Osteoblast (primary cell): ENCODE results near the gene FUBP1. TPM values are rescaled to one million over a fixed set of nuclear protein-coding genes. Genes with fewer than 3 reads are reported as not detected.
A peak's percentile ranks its signal among the peaks of the same experiment; 100 is the strongest.

ENCODE experiments used
- DNase-seq: peaks from one replicate; pipeline ENCODE4 v3.0.0; 2011; ENCODE audit warnings: low spot score, mixed read lengths; ENCODE audit not compliant: insufficient read length; ENCODE audit errors: missing footprints
- H2AFZ ChIP-seq: 2 replicates; pipeline ENCODE4 v1.6.0; 2011; ENCODE audit warnings: mild to moderate bottlenecking, low read length
- H3K27ac ChIP-seq: 2 replicates; pipeline ENCODE4 v1.5.1; 2011; ENCODE audit warnings: mild to moderate bottlenecking, low read depth, low read length, moderate library complexity
- H3K27me3 ChIP-seq: 2 replicates; pipeline ENCODE4 v1.6.0; 2012; ENCODE audit warnings: mild to moderate bottlenecking, control low read depth, inconsistent platforms, low read length, moderate library complexity; ENCODE audit not compliant: insufficient read depth
- H3K36me3 ChIP-seq: 2 replicates; pipeline ENCODE4 v1.5.1; 2011; ENCODE audit warnings: mild to moderate bottlenecking, low read length, control low read depth, moderate library complexity; ENCODE audit not compliant: insufficient read depth
- H3K4me1 ChIP-seq: 2 replicates; pipeline ENCODE4 v1.5.1; 2011; ENCODE audit warnings: mild to moderate bottlenecking, low read length, control low read depth, moderate library complexity; ENCODE audit not compliant: insufficient read depth
- H3K4me2 ChIP-seq: 2 replicates; pipeline ENCODE4 v1.6.0; 2011; ENCODE audit warnings: mild to moderate bottlenecking, low read length; ENCODE audit not compliant: insufficient read depth
- H3K4me3 ChIP-seq: fragments of 200-600 bp; sonication (generic); 3 replicates; pipeline ENCODE4 v1.5.1; 2012; ENCODE audit warnings: mild to moderate bottlenecking, low read length, inconsistent platforms; ENCODE audit not compliant: insufficient read depth
- H3K79me2 ChIP-seq: 2 replicates; pipeline ENCODE4 v1.6.0; 2012; ENCODE audit warnings: mild to moderate bottlenecking, low read length, control low read depth, inconsistent platforms; ENCODE audit not compliant: insufficient read depth
- H3K9me3 ChIP-seq: 2 replicates; pipeline ENCODE4 v1.5.1; 2011; ENCODE audit warnings: low read depth, low read length, control low read depth
- H4K20me1 ChIP-seq: 2 replicates; pipeline ENCODE4 v1.6.0; 2012; ENCODE audit warnings: mild to moderate bottlenecking, low read length, control low read depth; ENCODE audit not compliant: insufficient read depth
- total RNA-seq: library from RNA; depleted of rRNA; stranded (reverse); fragments of >200 nt; gene quantifications from 2 replicates; pipeline ENCODE4 v1.2.3, GENCODE V29; 2012
- TF ChIP-seq, protein P1 (sequence below): IDR thresholded peaks from 2 replicates; pipeline ENCODE4 v1.5.1; 2011; ENCODE audit warnings: mild to moderate bottlenecking, low read depth, low read length, moderate library complexity; ENCODE audit errors: extremely low read depth

FUBP1 gene
- total RNA-seq, 1 donor = 91.6 TPM

DNA sequence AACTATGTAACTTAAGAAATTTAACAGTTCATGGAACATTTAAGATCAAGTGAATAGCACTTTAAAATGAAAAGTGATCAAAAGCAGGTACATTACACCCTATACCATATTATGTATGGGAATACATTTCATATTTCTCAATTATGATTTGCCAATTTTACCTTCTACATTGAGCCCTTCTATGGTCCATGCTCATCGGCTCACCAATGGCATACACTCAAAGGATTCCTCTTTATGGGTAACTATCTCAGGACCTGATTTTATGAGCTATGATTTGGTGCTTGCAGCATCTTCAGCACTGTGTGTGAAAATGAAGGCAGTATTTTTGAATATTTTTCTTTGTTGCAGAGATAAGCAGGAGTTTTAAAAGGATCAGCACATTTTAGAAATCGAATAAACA, 33.5 kb downstream of the FUBP1 start:
- Histone ChIP-seq H3K4me3 (no peak overlapping the region), H2AFZ (no peak overlapping the region), H3K4me1 (peaks cover 16% of the 10 kb centered on the region), H4K20me1 (peaks cover 7% of the 10 kb centered on the region), H3K79me2 (peaks cover 16% of the 10 kb centered on the region), H3K27ac (no peak overlapping the region), H3K4me2 (no peak overlapping the region), H3K36me3 (peaks cover 89% of the 10 kb centered on the region), H3K9me3 (no peaks in the 10 kb centered on the region), H3K27me3 (no peaks in the 10 kb centered on the region)
- TF ChIP-seq, protein P1, sequence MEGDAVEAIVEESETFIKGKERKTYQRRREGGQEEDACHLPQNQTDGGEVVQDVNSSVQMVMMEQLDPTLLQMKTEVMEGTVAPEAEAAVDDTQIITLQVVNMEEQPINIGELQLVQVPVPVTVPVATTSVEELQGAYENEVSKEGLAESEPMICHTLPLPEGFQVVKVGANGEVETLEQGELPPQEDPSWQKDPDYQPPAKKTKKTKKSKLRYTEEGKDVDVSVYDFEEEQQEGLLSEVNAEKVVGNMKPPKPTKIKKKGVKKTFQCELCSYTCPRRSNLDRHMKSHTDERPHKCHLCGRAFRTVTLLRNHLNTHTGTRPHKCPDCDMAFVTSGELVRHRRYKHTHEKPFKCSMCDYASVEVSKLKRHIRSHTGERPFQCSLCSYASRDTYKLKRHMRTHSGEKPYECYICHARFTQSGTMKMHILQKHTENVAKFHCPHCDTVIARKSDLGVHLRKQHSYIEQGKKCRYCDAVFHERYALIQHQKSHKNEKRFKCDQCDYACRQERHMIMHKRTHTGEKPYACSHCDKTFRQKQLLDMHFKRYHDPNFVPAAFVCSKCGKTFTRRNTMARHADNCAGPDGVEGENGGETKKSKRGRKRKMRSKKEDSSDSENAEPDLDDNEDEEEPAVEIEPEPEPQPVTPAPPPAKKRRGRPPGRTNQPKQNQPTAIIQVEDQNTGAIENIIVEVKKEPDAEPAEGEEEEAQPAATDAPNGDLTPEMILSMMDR = no peak
- DNase-seq = no peak

DNA sequence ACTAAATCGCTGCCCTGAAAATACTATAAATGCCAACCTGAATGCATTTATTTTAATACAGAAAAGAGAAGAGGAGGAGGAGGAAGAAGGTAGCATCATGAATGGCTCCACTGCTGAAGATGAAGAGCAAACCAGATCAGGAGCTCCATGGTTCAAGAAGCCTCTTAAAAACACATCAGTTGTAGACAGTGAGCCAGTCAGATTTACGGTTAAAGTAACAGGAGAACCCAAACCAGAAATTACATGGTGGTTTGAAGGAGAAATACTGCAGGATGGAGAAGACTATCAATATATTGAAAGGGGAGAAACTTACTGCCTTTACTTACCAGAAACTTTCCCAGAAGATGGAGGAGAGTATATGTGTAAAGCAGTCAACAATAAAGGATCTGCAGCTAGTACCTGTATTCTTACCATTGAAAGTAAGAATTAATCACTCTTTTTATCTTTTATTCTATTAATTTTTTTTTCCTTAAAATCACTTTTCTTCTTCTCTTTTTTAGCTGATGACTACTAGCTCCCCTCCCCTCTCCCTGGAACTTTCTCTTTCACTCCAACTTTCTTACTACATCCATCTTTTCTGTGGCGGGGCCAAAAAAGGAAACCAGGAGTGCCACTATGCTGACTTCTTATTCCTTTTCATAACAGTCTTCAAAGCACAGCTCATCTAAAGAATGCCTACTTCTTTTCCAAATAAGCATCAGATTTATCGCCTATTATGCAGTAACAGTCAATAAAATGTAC, 36.3 kb downstream of the FUBP1 start:
- Histone ChIP-seq H3K79me2 (peaks cover 3% of the 10 kb centered on the region), H3K36me3 (peaks cover 68% of the 10 kb centered on the region), H3K4me1 (peaks cover 10% of the 10 kb centered on the region), H3K4me2 (no peak overlapping the region), H3K4me3 (no peak overlapping the region), H3K9me3 (no peaks in the 10 kb centered on the region), H3K27me3 (no peaks in the 10 kb centered on the region), H2AFZ (no peak overlapping the region), H3K27ac (no peak overlapping the region), H4K20me1 (peaks cover 3% of the 10 kb centered on the region)
- TF ChIP-seq, protein P1 = no peak
- no peak for DNase-seq

- Histone ChIP-seq H3K27me3 (no peaks in the 10 kb centered on the region), H3K36me3 (peaks cover 64% of the 10 kb centered on the region), H2AFZ (no peak overlapping the region), H4K20me1 (peaks cover 3% of the 10 kb centered on the region), H3K9me3 (no peaks in the 10 kb centered on the region), H3K4me3 (no peak overlapping the region), H3K27ac (peak overlapping the region; percentile 27), H3K79me2 (no peaks in the 10 kb centered on the region), H3K4me2 (no peak overlapping the region), H3K4me1 (peaks cover 10% of the 10 kb centered on the region)
- DNase-seq = peak; percentile 4
- TF ChIP-seq, protein P1 = no peak
Measured at GRCh38 chr1:77940921-77941570, 37.8 kb downstream of the FUBP1 start.

GRCh38 chr1:77938651-77939050, 40.2 kb downstream of the FUBP1 start:
- Histone ChIP-seq H3K27ac (no peak overlapping the region), H3K4me2 (no peak overlapping the region), H2AFZ (no peak overlapping the region), H4K20me1 (peaks cover 3% of the 10 kb centered on the region), H3K36me3 (peaks cover 61% of the 10 kb centered on the region), H3K4me1 (peaks cover 10% of the 10 kb centered on the region), H3K4me3 (no peak overlapping the region), H3K79me2 (peaks cover 3% of the 10 kb centered on the region), H3K9me3 (no peaks in the 10 kb centered on the region), H3K27me3 (no peaks in the 10 kb centered on the region)
- DNase-seq = no peak
- TF ChIP-seq, protein P1 = no peak
